ENCODE data around the gene KRR1. TPM values are rescaled to one million over a fixed set of nuclear protein-coding genes. Genes with fewer than 3 reads are reported as not detected.

Gene KRR1
- polyA plus RNA-seq, 1 donor = 43.8 TPM

- DNase-seq = no peak
- Histone ChIP-seq H3K27ac (ENCODE audit: low read length) (no peak overlapping the region), H3K36me3 (ENCODE audit: control insufficient read depth, insufficient read depth, low read length) (no peaks in the 10 kb centered on the region), H3K9me3 (ENCODE audit: control insufficient read depth, low read depth, low read length) (no peaks in the 10 kb centered on the region), H3K4me1 (ENCODE audit: control insufficient read depth, insufficient read depth, low read length) (peaks cover 2% of the 10 kb centered on the region), H3K4me3 (ENCODE audit: low read length) (no peak overlapping the region), H3K27me3 (ENCODE audit: control insufficient read depth, insufficient read depth, low read length) (no peaks in the 10 kb centered on the region)
- no CpG with 5 or more reads among the region's 8 CpGs for WGBS (ENCODE audit: insufficient coverage, low lambda C conversion rate)
Observed at GRCh38 chr12:75550401-75551240, 39.2 kb upstream of the KRR1 start.

- peaks cover 2% of the 10 kb centered on the region for H3K4me1 ChIP-seq (ENCODE audit: control insufficient read depth, insufficient read depth, low read length)
- no peaks in the 10 kb centered on the region for H3K9me3 ChIP-seq (ENCODE audit: control insufficient read depth, low read depth, low read length)
- no peak for DNase-seq
- no peak overlapping the region for H3K4me3 ChIP-seq (ENCODE audit: low read length)
- no peaks in the 10 kb centered on the region for H3K27me3 ChIP-seq (ENCODE audit: control insufficient read depth, insufficient read depth, low read length)
- H3K27ac ChIP-seq (ENCODE audit: low read length) = no peak overlapping the region
- WGBS (ENCODE audit: insufficient coverage, low lambda C conversion rate) = 75% methylated on average over 1 of the region's 2 CpGs
- no peaks in the 10 kb centered on the region for H3K36me3 ChIP-seq (ENCODE audit: control insufficient read depth, insufficient read depth, low read length)
Observed at GRCh38 chr12:75549989-75550388, 38.6 kb upstream of the KRR1 start.

- no CpG with 5 or more reads among the region's 1 CpG for WGBS (ENCODE audit: insufficient coverage, low lambda C conversion rate)
- no peaks in the 10 kb centered on the region for H3K36me3 ChIP-seq (ENCODE audit: control insufficient read depth, insufficient read depth, low read length)
- no peaks in the 10 kb centered on the region for H3K27me3 ChIP-seq (ENCODE audit: control insufficient read depth, insufficient read depth, low read length)
- H3K27ac ChIP-seq (ENCODE audit: low read length) = no peak overlapping the region
- H3K4me1 ChIP-seq (ENCODE audit: control insufficient read depth, insufficient read depth, low read length) = no peaks in the 10 kb centered on the region
- no peak overlapping the region for H3K4me3 ChIP-seq (ENCODE audit: low read length)
- H3K9me3 ChIP-seq (ENCODE audit: control insufficient read depth, low read depth, low read length) = no peaks in the 10 kb centered on the region
- peak in 1 of 2 donors; percentile 24 for DNase-seq
Observed at GRCh38 chr12:75548879-75549278, 37.5 kb upstream of the KRR1 start.

- Histone ChIP-seq H3K9me3 (ENCODE audit: control insufficient read depth, low read depth, low read length) (no peaks in the 10 kb centered on the region), H3K27me3 (ENCODE audit: control insufficient read depth, insufficient read depth, low read length) (no peaks in the 10 kb centered on the region), H3K36me3 (ENCODE audit: control insufficient read depth, insufficient read depth, low read length) (no peaks in the 10 kb centered on the region), H3K4me3 (ENCODE audit: low read length) (no peak overlapping the region), H3K4me1 (ENCODE audit: control insufficient read depth, insufficient read depth, low read length) (no peaks in the 10 kb centered on the region), H3K27ac (ENCODE audit: low read length) (no peak overlapping the region)
- 75% methylated on average over 1 of the region's 1 CpG for WGBS (ENCODE audit: insufficient coverage, low lambda C conversion rate)
- no peak for DNase-seq
Observed at GRCh38 chr12:75545636-75546035, 34.2 kb upstream of the KRR1 start.

- Histone ChIP-seq H3K27ac (ENCODE audit: low read length) (no peak overlapping the region), H3K27me3 (ENCODE audit: control insufficient read depth, insufficient read depth, low read length) (no peaks in the 10 kb centered on the region), H3K9me3 (ENCODE audit: control insufficient read depth, low read depth, low read length) (no peaks in the 10 kb centered on the region), H3K4me1 (ENCODE audit: control insufficient read depth, insufficient read depth, low read length) (no peaks in the 10 kb centered on the region), H3K36me3 (ENCODE audit: control insufficient read depth, insufficient read depth, low read length) (no peaks in the 10 kb centered on the region), H3K4me3 (ENCODE audit: low read length) (no peak overlapping the region)
- 100% methylated on average over 1 of the region's 1 CpG for WGBS (ENCODE audit: insufficient coverage, low lambda C conversion rate)
- no peak for DNase-seq
Observed at GRCh38 chr12:75543529-75543928, 32.1 kb upstream of the KRR1 start.

- no peaks in the 10 kb centered on the region for H3K4me1 ChIP-seq (ENCODE audit: control insufficient read depth, insufficient read depth, low read length)
- H3K9me3 ChIP-seq (ENCODE audit: control insufficient read depth, low read depth, low read length) = no peaks in the 10 kb centered on the region
- H3K4me3 ChIP-seq (ENCODE audit: low read length) = no peak overlapping the region
- no peaks in the 10 kb centered on the region for H3K27me3 ChIP-seq (ENCODE audit: control insufficient read depth, insufficient read depth, low read length)
- WGBS (ENCODE audit: insufficient coverage, low lambda C conversion rate) = 86% methylated on average over 1 of the region's 1 CpG
- DNase-seq = no peak
- no peaks in the 10 kb centered on the region for H3K36me3 ChIP-seq (ENCODE audit: control insufficient read depth, insufficient read depth, low read length)
- H3K27ac ChIP-seq (ENCODE audit: low read length) = no peak overlapping the region
Observed at GRCh38 chr12:75542942-75543341, 31.5 kb upstream of the KRR1 start.

- H3K9me3 ChIP-seq (ENCODE audit: control insufficient read depth, low read depth, low read length) = no peaks in the 10 kb centered on the region
- no peaks in the 10 kb centered on the region for H3K27me3 ChIP-seq (ENCODE audit: control insufficient read depth, insufficient read depth, low read length)
- WGBS (ENCODE audit: insufficient coverage, low lambda C conversion rate) = 0% methylated on average over 1 of the region's 2 CpGs
- no peak for DNase-seq
- no peaks in the 10 kb centered on the region for H3K4me1 ChIP-seq (ENCODE audit: control insufficient read depth, insufficient read depth, low read length)
- no peak overlapping the region for H3K27ac ChIP-seq (ENCODE audit: low read length)
- no peaks in the 10 kb centered on the region for H3K36me3 ChIP-seq (ENCODE audit: control insufficient read depth, insufficient read depth, low read length)
- H3K4me3 ChIP-seq (ENCODE audit: low read length) = no peak overlapping the region
Observed at GRCh38 chr12:75539889-75540288, 28.5 kb upstream of the KRR1 start.

- DNase-seq = no peak
- H3K9me3 ChIP-seq (ENCODE audit: control insufficient read depth, low read depth, low read length) = no peaks in the 10 kb centered on the region
- no peaks in the 10 kb centered on the region for H3K36me3 ChIP-seq (ENCODE audit: control insufficient read depth, insufficient read depth, low read length)
- no peak overlapping the region for H3K4me3 ChIP-seq (ENCODE audit: low read length)
- no peaks in the 10 kb centered on the region for H3K27me3 ChIP-seq (ENCODE audit: control insufficient read depth, insufficient read depth, low read length)
- H3K27ac ChIP-seq (ENCODE audit: low read length) = no peak overlapping the region
- no CpG with 5 or more reads among the region's 2 CpGs for WGBS (ENCODE audit: insufficient coverage, low lambda C conversion rate)
- no peaks in the 10 kb centered on the region for H3K4me1 ChIP-seq (ENCODE audit: control insufficient read depth, insufficient read depth, low read length)
Observed at GRCh38 chr12:75533239-75533638, 21.8 kb upstream of the KRR1 start.

GRCh38 chr12:75529826-75530225 lies 18.4 kb upstream of the KRR1 start:
- H3K27me3 ChIP-seq (ENCODE audit: control insufficient read depth, insufficient read depth, low read length) = no peaks in the 10 kb centered on the region
- no peaks in the 10 kb centered on the region for H3K9me3 ChIP-seq (ENCODE audit: control insufficient read depth, low read depth, low read length)
- H3K27ac ChIP-seq (ENCODE audit: low read length) = no peak overlapping the region
- H3K4me1 ChIP-seq (ENCODE audit: control insufficient read depth, insufficient read depth, low read length) = no peaks in the 10 kb centered on the region
- no peak overlapping the region for H3K4me3 ChIP-seq (ENCODE audit: low read length)
- H3K36me3 ChIP-seq (ENCODE audit: control insufficient read depth, insufficient read depth, low read length) = no peaks in the 10 kb centered on the region
- no peak for DNase-seq
- WGBS (ENCODE audit: insufficient coverage, low lambda C conversion rate) = 43% methylated on average over 1 of the region's 1 CpG

GRCh38 chr12:75529316-75529715 lies 17.9 kb upstream of the KRR1 start:
- Histone ChIP-seq H3K27me3 (ENCODE audit: control insufficient read depth, insufficient read depth, low read length) (no peaks in the 10 kb centered on the region), H3K9me3 (ENCODE audit: control insufficient read depth, low read depth, low read length) (no peaks in the 10 kb centered on the region), H3K27ac (ENCODE audit: low read length) (no peak overlapping the region), H3K4me3 (ENCODE audit: low read length) (no peak overlapping the region), H3K4me1 (ENCODE audit: control insufficient read depth, insufficient read depth, low read length) (no peaks in the 10 kb centered on the region), H3K36me3 (ENCODE audit: control insufficient read depth, insufficient read depth, low read length) (no peaks in the 10 kb centered on the region)
- WGBS (ENCODE audit: insufficient coverage, low lambda C conversion rate) = no CpG with 5 or more reads among the region's 1 CpG
- DNase-seq = no peak

GRCh38 chr12:75528692-75529091 lies 17.3 kb upstream of the KRR1 start:
- no CpG with 5 or more reads among the region's 2 CpGs for WGBS (ENCODE audit: insufficient coverage, low lambda C conversion rate)
- Histone ChIP-seq H3K27ac (ENCODE audit: low read length) (no peak overlapping the region), H3K4me1 (ENCODE audit: control insufficient read depth, insufficient read depth, low read length) (no peaks in the 10 kb centered on the region), H3K27me3 (ENCODE audit: control insufficient read depth, insufficient read depth, low read length) (no peaks in the 10 kb centered on the region), H3K4me3 (ENCODE audit: low read length) (no peak overlapping the region), H3K9me3 (ENCODE audit: control insufficient read depth, low read depth, low read length) (no peaks in the 10 kb centered on the region), H3K36me3 (ENCODE audit: control insufficient read depth, insufficient read depth, low read length) (no peaks in the 10 kb centered on the region)
- no peak for DNase-seq

Data from large intestine (tissue), 3 donors.